AG04449 (cell line): Measurements from ENCODE around the gene CFAP61.

ENCODE experiments used
- CTCF ChIA-PET: fragments of 350-600 bp; formaldehyde crosslinking; extraction: SDS; loops from one replicate; lab custom pipeline; 2021; ENCODE audit warnings: antibody characterized with exemption; lab: Yijun Ruan, JAX
- POLR2A ChIA-PET: fragments of 400-600, 350-600 bp; formaldehyde crosslinking; extraction: SDS; loops from one replicate; lab custom pipeline; 2020; ENCODE audit warnings: antibody characterized with exemption, inconsistent platforms; lab: Yijun Ruan, JAX
- DNase-seq: peaks from one replicate; pipeline ENCODE4 v3.0.0-alpha.2; 2010; ENCODE audit warnings: low read depth, low spot score
- H3K4me3 ChIP-seq: 2 replicates; pipeline ENCODE4 v1.5.1; 2011; ENCODE audit warnings: low read depth, mild to moderate bottlenecking, control low read depth, low read length
- CTCF ChIP-seq: IDR thresholded peaks from one replicate; pipeline ENCODE4 v1.5.1; 2011; ENCODE audit warnings: mild to moderate bottlenecking, moderate library complexity, low read length, control low read depth, inconsistent platforms; ENCODE audit not compliant: insufficient read depth; ENCODE audit errors: missing control alignments

CFAP61 gene

GRCh38 chr20:20070871-20071726, 18.8 kb downstream of the CFAP61 start:
- no peak for DNase-seq
- POLR2A ChIA-PET: no interaction called here
- CTCF ChIA-PET: interaction anchor here (3.8 kb wide), 1 partner anchor 13 kb away, joined by 19 read pairs; no protein-coding TSS in a partner anchor
- no peak overlapping the region for H3K4me3 ChIP-seq
- no peak for TF ChIP-seq CTCF

- POLR2A ChIA-PET: no interaction called here
- no peak overlapping the region for H3K4me3 ChIP-seq
- DNase-seq: no peak
- CTCF ChIA-PET: interaction anchor here (3.8 kb wide), 1 partner anchor 10 kb away, joined by 19 read pairs; no protein-coding TSS in a partner anchor
- no peak for TF ChIP-seq CTCF
Observed at GRCh38 chr20:20073801-20074371, 21.6 kb downstream of the CFAP61 start.

- POLR2A ChIA-PET: no interaction called here
- CTCF ChIA-PET: interaction anchor here (1.0 to 3.8 kb wide), 2 partner anchors 9 to 520 kb away, joined by 4 to 19 read pairs; no protein-coding TSS in a partner anchor
- TF ChIP-seq CTCF: no peak
- no peak overlapping the region for H3K4me3 ChIP-seq
- DNase-seq: no peak
Observed at GRCh38 chr20:20075032-20075431, 22.7 kb downstream of the CFAP61 start.

GRCh38 chr20:20076297-20077065, 24.1 kb downstream of the CFAP61 start:
- DNase-seq: no peak
- no peak overlapping the region for H3K4me3 ChIP-seq
- POLR2A ChIA-PET: no interaction called here
- CTCF ChIA-PET: interaction anchor here (1.0 kb wide), 1 partner anchor 518 kb away, joined by 4 read pairs; no protein-coding TSS in a partner anchor
- no peak for TF ChIP-seq CTCF

GRCh38 chr20:20078041-20078440, 25.7 kb downstream of the CFAP61 start:
- H3K4me3 ChIP-seq: no peak overlapping the region
- DNase-seq: no peak
- ChIA-PET POLR2A (no interaction called here), CTCF (no interaction called here)
- no peak for TF ChIP-seq CTCF
